Dermis microvascular lymphatic vessel endothelial cell (primary cell): ENCODE results near the gene NODAL. TPM values are rescaled to one million over a fixed set of nuclear protein-coding genes. Genes with fewer than 3 reads are reported as not detected.
A peak's percentile ranks its signal among the peaks of the same experiment; 100 is the strongest.

ENCODE experiments used
- DNase-seq, 2 donors: peaks; one replicate each; pipeline versions ENCODE4 v3.0.0 to v3.0.0-alpha.2; 2010; ENCODE audit warnings: low read depth in 2 of 2
- total RNA-seq: library from RNA; depleted of rRNA; stranded (reverse); fragments of >200 nt; gene quantifications from 2 replicates; pipeline ENCODE4 v1.2.1, GENCODE V29; 2014

NODAL gene
- total RNA-seq, 1 donor from 2014 or later, result not detected

GRCh38 chr10:70465278-70465677, 23.8 kb upstream of the NODAL start:
- no peak for DNase-seq

GRCh38 chr10:70462349-70462984, 21.0 kb upstream of the NODAL start:
- DNase-seq, result peak in 1 of 2 donors; percentile 57

DNA sequence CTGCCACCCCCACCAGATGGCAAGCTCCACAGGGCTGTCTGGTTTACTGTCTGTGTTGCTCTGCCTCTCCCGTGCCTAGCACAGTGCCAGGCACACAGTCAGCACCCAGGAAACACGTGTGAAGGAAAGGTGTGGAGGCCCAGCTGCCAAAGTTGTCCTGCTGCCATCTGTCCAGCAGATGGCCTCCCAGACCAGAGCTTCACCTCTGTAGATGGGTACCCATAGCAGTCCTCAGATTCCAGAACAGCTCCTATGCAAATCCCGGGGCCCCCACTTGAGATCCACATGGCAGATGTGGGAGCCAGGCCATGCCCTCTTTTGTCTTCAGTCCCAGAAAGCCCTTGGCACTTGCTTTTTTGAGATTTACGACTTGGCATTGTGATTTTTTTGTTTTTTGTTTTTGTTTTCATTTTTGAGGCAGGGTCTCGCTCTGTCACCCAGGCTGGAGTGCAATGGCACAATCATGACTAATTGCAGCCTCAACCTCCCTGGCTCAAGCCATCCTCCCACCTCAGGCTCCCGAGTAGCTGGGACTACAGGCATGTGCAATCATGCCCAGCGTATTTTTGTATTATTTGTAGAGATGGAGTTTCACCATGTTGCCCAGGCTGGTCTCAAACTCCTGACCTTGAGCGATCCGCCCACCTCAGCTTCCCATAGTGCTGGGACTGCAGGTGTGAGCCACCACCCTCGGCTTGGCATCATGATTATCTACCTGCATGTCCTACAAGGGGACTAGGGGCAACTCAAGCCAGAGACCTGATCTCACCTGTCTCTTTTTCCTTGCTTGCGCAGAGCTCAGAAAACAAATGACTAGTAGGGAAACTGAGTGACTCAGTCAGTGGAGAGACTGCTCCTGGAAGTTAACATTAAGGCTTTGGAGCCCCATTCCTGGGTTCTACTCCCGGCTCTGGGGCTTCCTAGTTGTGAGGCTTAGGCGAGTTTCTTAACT, 20.2 kb upstream of the NODAL start:
- peak in 1 of 2 donors; percentile 63 for DNase-seq

DNA sequence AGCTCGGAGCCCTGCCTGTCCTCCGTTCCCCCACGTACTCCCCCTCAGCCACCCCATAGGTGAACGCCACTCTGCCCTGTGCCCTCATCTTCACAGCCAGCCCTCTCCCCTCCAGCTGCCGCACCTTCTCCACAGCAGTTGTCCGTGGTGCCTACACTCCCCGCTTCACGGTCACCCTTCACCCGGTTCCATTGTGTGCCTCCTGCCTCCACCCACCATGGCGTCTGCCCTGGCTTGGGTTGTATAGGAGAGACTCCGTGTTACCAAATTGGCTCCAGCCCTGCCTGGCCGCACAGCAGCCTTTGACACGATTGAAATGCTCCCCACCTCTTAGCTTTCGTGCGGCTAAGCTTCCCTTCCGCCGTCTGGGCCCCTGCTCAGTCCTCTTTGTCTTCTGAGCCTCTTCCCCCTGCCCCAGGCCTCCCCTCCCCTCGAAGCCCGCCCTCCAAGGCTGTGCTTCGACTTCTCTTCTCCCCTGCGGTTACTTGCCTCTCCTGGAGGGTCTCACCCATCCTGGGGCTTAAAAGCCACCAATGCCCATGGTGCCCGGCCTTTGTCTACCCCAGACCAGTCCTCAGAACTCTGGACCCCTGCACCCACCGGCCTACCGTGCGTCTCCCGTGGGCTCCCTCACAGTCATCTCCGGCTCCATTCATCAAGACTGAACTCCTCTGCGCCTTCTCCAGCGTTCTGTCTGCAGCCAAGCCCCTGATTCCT, 18.5 kb upstream of the NODAL start:
- DNase-seq, result no peak

DNA sequence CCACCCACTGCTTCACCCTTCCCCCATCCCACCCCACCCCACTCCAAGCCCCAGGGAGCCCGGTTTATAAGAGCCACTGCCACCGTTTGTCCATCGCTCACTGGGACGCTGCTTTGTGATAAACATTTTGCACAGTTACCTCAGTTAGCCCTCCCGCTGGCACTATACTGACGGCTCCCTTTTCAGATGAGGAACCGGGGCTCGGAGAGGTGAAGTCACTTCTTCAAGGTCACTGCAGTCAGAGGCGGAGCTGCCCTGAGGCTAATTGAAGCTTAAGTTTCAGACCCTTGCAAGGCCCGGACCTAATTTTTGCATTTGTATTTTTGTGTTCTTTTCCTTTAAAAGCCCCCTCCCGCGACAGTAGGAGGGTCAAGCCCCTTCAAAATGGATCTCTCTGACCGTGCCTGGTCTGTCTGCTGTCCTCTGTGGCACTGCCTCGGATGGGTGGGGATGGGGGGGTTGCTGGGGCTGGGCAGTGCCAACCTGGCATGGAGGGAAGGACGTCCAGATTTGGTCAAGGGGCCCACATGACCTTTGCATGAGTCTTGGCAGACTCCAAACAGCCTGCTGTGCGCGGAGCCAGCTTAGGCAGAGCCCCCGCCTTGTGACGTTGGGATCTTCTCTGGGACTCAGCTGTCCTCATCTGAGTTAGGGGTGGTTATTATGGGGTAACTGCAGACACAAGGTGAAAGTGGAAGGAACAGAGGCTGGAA, 17.7 kb upstream of the NODAL start:
- no peak for DNase-seq

DNA sequence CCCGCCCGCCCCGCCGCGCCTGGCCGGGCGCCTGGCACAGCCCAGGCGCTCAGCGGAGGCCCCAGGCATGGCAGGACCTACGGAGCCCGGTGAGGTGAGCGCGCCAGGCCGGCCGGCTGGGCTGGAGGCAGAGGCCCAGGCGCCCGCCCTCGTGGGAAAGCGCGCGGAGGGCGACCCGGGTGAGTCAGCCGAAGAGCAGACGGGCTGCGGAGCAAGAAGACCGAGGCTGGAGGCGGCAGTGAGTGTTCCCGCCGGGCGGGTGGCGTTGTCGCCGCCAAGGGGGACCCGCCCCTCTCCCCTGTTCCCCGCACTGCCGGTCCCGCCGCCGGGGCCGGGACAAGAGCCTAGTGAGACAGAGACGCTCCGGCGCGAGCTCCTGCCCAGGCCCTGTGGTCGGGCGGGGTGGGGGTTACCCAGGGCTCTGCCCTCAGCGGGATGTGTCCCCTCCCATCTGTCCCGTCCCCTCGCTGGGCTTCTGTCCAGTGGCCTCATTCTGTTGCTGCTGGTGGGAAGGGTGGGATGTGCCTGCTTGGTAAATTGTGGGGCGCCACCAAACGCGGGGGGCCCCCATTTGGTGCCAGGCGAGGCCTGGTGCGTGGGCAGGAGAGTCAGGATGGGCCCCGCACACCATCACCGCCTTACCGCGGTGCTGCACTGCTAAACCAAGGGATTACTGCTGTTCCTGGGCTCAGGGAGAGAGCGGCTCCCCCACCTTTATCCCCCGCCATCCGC, 17.0 kb upstream of the NODAL start:
- peak in 1 of 2 donors; percentile 88 for DNase-seq

GRCh38 chr10:70457759-70458305, 16.4 kb upstream of the NODAL start:
- no peak for DNase-seq

DNA sequence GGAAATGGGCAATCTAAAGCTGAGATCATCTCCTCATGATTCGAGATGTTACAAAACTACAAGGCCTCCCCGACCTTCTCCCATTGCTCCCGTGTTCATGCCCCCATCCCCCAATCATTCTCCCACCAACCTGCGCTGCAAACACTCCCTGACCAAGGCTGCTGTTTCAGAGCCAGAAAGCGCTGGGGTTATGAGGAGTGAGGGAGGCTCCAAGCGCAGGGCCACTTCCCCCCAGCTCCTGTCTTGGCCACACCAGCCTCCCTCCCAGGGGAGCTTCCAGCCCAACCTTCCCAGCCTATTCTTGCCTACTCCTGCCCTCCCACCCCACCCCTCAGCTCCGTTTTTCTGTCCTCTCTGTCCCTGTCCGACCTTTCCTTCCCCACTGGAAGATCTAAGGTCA, 14.7 kb upstream of the NODAL start:
- no peak for DNase-seq

GRCh38 chr10:70455213-70455630, 13.7 kb upstream of the NODAL start:
- no peak for DNase-seq

DNA sequence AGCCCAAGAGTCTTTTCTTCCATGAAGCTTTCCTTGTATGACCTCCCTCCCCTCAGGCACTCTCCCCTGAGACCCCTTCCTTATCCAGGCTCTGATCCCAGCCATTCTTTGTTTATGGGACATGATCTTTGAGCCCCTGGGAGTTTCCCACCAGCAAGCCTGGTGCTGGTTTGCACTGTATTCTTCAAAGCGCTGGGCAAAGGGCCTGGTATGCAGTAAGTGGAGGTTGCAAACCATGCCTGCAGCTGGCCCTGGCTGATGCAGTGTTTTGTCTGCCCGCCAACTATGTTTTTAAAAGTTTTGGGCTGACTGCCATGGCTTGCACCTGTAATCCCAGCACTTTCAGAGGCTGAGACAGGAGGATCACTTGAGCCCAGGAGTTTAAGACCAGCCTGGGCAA, 6.8 kb upstream of the NODAL start:
- DNase-seq, result no peak

DNA sequence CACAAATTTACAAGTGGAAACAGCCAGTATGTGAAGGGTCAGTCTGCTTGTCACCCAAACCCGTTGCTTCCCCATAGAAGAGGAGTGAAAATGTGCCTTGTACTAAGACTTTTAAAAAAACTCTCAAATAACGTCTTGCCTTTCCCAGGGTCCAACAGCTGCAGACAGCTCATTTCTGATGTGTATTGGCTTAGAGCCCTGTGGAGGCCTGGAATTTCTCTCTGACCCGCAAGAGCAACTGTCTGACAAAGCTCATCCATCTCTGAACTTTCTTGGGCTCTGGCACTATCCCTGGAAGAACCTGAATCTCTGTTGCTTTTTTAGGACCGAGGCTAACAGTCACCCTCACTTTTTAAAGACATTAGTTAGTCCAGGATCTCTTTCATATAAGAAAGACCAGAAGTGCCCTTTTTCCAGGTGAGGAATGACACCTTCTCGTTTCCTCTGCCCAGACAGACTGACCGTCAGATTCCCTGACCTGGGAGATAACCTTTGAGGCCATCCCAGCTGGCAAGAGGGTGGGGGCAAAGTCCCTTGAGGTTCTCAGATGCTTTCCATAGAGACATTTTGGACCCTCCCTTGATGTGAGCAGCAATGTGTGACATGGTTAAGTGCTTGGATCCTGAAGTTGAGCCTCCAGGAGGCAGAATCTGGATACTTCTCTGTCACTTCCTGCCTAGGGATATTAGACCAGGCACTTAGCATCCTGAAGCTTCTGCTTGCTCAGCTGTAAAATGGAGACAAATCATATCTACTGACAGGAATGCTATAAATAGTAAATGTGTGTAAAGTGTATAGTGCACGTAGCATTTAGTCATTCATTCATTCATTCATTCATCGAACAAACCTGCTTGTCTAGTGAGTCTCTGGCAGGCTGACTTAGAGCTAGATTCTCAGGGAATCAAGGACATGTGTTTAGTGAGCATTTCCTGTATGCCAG, 4.5 kb upstream of the NODAL start:
- DNase-seq, result no peak

DNA sequence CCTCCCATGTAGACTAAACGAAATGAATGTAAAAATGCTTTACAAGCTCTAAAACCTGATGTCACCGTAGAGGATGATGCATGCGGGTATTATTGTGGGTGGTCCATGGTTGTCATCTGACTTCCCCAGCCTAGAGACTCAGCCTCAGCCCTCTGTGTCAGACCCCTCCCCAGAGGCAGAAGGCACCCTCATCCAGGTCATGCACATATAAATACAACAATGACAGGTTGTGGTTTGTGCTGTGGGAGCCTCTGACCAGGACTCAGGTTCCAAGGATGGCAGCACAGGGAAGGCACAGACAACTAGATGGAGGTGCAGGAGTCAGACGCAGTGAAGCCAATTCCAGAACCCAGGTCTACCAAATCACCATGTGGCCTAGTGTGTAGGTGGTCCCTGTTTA, 3.3 kb upstream of the NODAL start:
- no peak for DNase-seq

GRCh38 chr10:70442332-70442988, 979 bp upstream of the NODAL start:
- DNase-seq, result no peak

- DNase-seq, result no peak
Measured at GRCh38 chr10:70441895-70442309, 421 bp upstream of the NODAL start.

GRCh38 chr10:70440296-70441160, 953 bp downstream of the NODAL start:
- no peak for DNase-seq

GRCh38 chr10:70437721-70438120, 3.8 kb downstream of the NODAL start:
- no peak for DNase-seq

- no peak for DNase-seq
Measured at GRCh38 chr10:70435241-70436085, 6.0 kb downstream of the NODAL start.
